Activated CD4-positive, alpha-beta T cell treated with anti-CD3 and anti-CD28 coated beads, Interleukin-2, amount 50 U/mL, for 16 hours (primary cell): ENCODE measurements around the gene TTC28.
A peak's percentile ranks its signal among the peaks of the same experiment; 100 is the strongest.
"Not testable (repeated sequence)": the region's sequence is repeated elsewhere in the genome, so short reads cannot be mapped to it uniquely, and the experiment has no call there.

Source experiments
- DNase-seq: peaks from one replicate; pipeline ENCODE4 v3.0.0-alpha.2; 2020

Gene TTC28

DNA sequence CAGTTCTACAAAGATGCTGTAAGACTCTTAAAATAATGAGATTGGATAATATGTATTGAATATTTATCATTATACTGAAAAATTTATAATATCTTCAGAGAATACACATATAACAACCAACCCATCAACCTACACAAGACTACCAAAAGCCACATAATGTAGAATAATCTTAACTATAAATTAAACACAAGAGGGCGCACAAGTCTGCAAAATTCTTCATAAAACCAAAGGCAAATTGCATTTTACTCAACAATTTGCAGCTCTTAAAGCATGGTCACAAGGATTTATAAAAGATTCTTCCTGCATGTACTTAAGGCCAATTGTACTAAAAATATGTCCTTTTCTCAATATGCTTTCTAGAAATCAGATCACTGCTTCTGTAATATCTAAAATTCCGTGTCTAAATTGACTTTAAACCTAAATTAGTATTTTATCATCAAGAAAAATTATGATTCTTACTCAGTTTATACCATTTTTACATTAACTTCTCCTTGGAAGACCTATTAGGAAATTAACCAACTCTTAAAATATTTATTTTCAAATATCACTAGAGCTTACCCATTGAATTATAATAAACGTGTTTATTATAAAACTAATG lies 79.0 kb downstream of the TTC28 start:
- peak; percentile 56 for DNase-seq

DNA sequence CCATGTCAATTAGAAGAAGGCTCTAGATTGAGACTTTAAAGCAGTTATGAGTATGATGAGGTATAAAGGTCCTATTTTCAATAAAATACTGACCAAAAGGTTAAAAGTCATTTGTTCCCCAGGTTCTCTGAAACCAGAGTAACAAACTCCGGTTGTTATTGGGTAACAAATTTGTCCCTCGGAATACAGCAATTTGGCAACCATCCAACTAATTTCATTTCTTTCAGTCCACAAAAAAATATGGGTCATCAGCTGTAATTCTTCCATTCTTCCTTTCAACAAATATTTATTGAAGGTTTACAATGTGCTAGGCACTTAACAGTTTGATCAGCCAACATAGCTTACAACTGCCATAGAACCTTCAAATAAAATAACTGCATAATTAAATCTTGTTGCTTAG lies 79.9 kb downstream of the TTC28 start:
- DNase-seq = no peak

DNA sequence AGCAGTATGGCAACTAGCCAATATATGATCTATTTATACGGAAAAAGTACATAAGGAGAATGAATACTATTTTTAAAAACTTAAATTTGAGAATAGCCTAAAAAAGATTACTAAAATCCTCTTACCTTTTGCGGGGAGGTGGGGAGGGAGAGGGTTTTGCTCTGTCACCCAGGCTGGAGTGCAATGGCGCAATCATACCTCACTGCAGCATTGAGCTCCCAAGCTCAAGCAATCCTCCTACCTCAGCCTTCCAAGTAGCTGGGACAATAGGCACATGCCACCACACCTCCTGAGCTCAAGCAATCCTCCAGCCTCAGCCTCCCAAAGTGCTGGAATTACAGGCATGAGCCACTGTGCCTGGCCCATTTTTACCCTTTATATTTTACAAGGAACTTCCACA lies 82.0 kb downstream of the TTC28 start:
- DNase-seq = no peak

GRCh38 chr22:28594797-28595462 lies 84.7 kb downstream of the TTC28 start:
- DNase-seq = peak; percentile 39

DNA sequence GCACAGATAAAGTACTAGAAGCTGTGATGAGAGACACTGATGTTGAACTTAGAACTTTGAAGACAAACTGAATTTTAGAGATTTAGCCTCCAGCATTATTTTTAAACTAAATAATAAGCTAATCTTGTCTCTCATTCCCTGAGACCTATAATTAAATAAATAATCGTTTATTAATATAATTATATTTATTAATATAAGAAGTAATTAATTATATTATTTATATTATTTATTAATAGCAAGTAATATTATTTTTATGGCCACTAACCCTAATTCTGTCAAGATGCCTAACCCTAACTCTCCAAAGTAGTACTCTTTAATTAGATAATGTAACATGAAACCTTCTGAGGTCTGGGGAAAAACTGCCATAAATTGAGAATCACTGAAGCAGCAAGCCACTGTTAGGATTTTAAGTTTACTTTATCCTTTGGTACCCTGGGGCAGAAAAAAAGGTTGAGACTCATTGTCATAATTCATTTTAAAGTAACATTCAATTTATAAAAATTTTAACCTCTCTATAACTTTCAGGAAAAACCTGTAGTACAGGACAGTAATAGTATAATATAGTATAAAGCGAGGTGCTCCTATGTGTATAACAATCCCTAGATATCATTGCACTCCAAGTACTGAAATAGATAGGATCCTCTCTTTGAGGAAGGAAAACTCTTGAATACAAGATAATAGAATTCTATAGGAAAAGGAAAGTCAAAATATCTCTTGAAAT lies 85.4 kb downstream of the TTC28 start:
- DNase-seq = no peak

- no peak for DNase-seq
Measured at GRCh38 chr22:28593299-28593698, 86.3 kb downstream of the TTC28 start.

GRCh38 chr22:28589102-28589750 lies 90.4 kb downstream of the TTC28 start:
- no peak for DNase-seq

DNA sequence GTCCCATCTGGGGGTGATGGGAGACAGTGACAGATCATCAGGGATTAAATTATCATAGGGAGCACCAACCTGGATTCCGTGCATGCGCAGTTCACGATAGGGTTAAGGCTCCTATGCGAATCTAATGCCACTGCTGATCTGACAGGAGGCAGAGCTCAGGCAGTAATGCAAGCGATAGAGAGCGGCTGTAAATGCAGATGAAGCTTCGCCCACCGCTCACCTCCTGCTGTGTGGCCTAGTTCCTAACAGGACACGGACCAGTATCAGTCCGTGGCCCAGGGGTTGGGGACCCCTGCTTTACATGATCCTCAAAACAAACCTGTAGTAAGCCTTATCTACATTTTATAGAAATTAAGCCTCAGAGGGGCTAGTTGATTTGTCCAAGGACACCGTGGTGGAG lies 94.3 kb downstream of the TTC28 start:
- DNase-seq = no peak

- no peak for DNase-seq
Measured at GRCh38 chr22:28582806-28583205, 96.8 kb downstream of the TTC28 start.

DNA sequence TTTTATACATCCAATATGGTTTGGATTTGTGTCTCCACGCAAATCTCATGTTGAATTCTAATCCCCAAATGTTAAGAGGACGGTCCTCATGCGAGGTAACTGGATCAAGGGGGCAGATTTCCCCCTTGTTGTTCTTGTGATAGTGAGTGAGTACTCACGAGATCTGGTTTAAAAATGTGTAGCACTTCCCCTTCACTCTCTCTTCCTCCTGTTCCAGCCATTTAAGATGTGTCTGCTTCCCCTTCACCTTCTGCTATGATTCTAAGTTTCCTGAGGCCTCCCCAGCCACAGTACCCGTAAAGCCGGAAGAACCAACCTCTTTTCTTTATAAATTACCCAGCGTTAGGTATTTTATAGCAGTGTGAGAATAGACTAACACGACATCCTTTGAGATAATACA lies 98.6 kb downstream of the TTC28 start:
- DNase-seq = no peak

GRCh38 chr22:28576162-28576561 lies 103.5 kb downstream of the TTC28 start:
- DNase-seq = no peak

- no peak for DNase-seq
Measured at GRCh38 chr22:28574159-28574788, 105.4 kb downstream of the TTC28 start.

- no peak for DNase-seq
Measured at GRCh38 chr22:28570696-28571373, 108.8 kb downstream of the TTC28 start.

DNA sequence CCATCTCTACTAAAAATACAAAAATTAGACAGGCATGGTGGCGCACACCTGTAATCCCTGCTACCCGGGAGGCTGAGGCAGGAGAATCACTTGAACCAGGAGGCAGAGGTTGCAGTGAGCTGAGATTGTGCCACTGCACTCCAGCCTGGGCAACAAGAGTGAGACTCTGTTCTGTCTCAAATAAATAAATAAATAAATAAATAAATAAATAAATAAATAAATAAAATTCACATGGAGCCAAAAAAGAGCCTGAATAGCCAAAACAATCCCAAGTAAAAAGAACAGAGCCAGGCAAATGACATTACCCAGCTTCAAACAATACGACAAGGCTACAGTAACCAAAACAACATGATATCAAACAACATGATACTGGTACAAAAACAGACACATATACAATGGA lies 110.7 kb downstream of the TTC28 start:
- DNase-seq = not testable (repeated sequence)

DNA sequence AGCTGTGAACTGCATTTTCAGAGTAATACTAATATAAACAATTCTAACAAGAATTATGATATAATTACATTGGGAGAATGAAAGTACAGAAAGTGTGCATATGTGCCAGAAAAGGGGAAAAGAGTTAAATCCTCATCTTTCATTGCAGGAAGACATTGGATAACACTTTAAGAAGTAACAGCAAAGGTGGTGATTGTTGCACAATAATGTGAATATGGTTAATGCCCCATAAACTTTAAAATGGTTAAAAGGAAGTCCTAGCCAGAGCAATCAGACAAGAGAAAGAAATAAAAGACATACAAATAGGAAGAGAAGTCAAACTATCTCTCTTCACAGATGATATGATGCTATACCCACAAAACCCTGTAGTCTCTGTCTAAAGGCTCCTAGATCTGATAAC lies 111.5 kb downstream of the TTC28 start:
- DNase-seq = no peak

DNA sequence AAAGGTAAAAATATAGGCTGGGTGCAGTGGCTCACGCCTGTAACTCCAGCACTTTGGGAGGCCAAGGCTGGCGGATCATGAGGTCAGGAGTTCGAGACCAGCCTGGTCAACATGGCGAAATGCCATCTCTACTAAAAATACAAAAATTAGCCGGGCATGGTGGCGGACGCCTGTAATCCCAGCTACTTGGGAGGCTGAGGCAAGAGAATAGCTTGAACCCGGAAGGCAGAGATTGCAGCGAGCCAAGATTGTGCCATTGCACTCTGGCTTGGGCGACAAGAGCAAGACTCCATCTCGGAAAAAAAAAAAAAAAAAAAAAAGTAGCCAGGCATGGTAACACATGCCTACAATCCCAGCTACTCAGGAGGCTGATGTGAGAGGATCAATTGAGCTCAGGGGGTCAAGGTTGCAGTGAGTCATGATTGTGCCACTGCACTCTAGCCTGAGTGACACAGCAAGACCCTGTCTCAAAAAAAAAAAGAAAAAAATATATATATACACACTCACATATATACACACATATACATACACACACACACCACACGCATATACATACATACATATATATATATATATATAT lies 112.6 kb downstream of the TTC28 start:
- DNase-seq = not testable (repeated sequence)

- DNase-seq = no peak
Measured at GRCh38 chr22:28563636-28564035, 116.0 kb downstream of the TTC28 start.

DNA sequence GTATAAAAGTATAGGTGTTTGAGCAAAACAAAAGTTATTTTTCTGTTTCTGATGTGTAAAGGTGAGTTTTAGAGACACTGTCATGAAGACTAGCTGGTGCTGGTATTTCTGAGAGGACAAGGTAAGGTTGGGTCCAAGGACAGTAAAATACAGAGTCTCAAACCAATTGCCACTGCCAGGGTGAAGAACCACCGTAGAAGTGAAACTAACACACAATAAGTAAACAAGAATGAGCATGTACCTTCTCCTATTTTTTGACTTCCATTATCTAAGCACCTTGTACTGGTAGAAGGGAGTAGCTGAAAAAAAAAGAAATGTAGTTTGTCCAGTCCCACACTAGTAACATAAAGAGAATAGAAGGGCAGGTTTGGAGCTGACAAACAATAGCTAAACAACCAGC lies 117.3 kb downstream of the TTC28 start:
- DNase-seq = no peak

DNA sequence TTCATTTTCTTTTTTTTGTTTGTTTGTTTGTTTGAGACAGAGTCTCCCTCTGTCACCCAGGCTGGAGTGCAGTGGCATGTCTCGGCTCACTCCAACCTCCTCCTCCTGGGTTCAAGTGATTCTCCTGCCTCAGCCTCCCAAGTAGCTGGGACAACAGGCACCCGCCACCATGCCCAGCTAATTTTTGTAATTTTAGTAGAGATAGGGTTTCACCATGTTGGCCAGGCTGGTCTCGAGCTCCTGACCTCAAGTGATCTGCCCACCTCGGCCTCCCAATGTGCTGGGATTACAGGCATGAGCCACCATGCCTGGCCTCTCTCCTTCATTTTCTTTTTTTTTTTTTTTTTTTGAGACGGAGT lies 118.9 kb downstream of the TTC28 start:
- not testable (repeated sequence) for DNase-seq

DNA sequence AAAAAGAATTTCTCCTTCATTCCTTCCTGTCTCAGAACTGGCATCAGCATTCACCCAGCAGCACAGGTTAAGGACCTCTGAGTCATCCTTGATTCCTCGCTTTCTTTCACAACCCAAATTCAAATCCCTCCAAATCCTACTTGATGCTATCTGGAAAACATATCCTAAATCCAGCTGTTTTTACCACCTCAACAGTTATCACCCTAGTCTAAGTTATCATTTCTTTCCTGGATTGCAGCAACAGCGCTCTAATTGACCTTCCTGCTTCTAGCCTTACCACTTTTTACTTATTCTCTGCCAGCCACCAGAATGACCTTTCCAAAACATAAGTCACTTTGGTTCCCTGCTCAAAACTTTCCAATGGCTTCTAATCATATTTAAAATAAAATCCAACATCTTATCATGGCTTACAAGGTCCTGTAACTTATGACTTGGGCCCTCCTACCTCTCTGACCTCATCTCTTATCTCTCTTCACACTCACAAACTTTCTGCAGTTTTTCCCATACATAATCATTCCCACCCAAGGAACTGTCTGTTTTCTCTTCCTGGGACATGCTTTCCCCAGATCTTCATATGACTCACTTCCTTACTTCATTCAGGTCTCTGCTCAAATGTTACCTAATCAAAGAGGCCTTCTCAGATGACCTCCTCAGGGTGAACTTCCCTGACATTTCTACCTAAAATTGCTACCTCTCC lies 119.4 kb downstream of the TTC28 start:
- DNase-seq = no peak

GRCh38 chr22:28557184-28557583 lies 122.5 kb downstream of the TTC28 start:
- no peak for DNase-seq
